SJSA1 (cell line): Measurements from ENCODE around the gene B3GAT1. TPM values are rescaled to one million over a fixed set of nuclear protein-coding genes. Genes with fewer than 3 reads are reported as not detected.

Experiments used
- DNase-seq, 2 experiments: peaks; one replicate each; pipeline ENCODE4 v3.0.0-alpha.2; 2015 to 2020; ENCODE audit warnings: low spot score in 2 of 2, low read depth in 1 of 2
- H3K27ac ChIP-seq: fragments of 250-450 bp; sonication (Bioruptor Pico); 2 replicates; pipeline ENCODE4 v1.5.1; 2020; ENCODE audit warnings: mild to moderate bottlenecking, moderate library complexity
- H3K27me3 ChIP-seq: fragments of 250-450 bp; sonication (Bioruptor Pico); replicated peaks from 2 replicates; pipeline ENCODE4 v1.5.1; 2020; ENCODE audit warnings: mild to moderate bottlenecking, moderate library complexity
- H3K36me3 ChIP-seq: fragments of 250-450 bp; sonication (Bioruptor Pico); 2 replicates; pipeline ENCODE4 v1.5.1; 2020; ENCODE audit warnings: mild to moderate bottlenecking
- H3K4me1 ChIP-seq: fragments of 250-450 bp; sonication (Bioruptor Pico); replicated peaks from 2 replicates; pipeline ENCODE4 v1.6.1; 2021; ENCODE audit warnings: mild to moderate bottlenecking
- H3K4me3 ChIP-seq: fragments of 250-450 bp; sonication (Bioruptor Pico); 2 replicates; pipeline ENCODE4 v1.5.1; 2020; ENCODE audit warnings: mild to moderate bottlenecking
- H3K9me3 ChIP-seq: fragments of 250-450 bp; sonication (Bioruptor Pico); replicated peaks from 2 replicates; pipeline ENCODE4 v1.5.1; 2020; ENCODE audit warnings: mild to moderate bottlenecking
- total RNA-seq: library from RNA; depleted of rRNA; stranded (reverse); fragments of >200 nt; shearing (Covaris generic); gene quantifications from 2 replicates; pipeline ENCODE4 v1.2.3, GENCODE V29; 2014

The B3GAT1 gene
- total RNA-seq, 1 experiment from 2014 or later = not detected

GRCh38 chr11:134398644-134399292, 13.3 kb downstream of the B3GAT1 start:
- Histone ChIP-seq H3K9me3 (no peaks in the 10 kb centered on the region), H3K36me3 (no peaks in the 10 kb centered on the region), H3K4me3 (no peak overlapping the region), H3K27ac (no peak overlapping the region), H3K4me1 (no peaks in the 10 kb centered on the region), H3K27me3 (no peaks in the 10 kb centered on the region)
- no peak for DNase-seq

- Histone ChIP-seq H3K9me3 (no peaks in the 10 kb centered on the region), H3K36me3 (no peaks in the 10 kb centered on the region), H3K4me1 (no peaks in the 10 kb centered on the region), H3K27me3 (no peaks in the 10 kb centered on the region), H3K4me3 (no peak overlapping the region), H3K27ac (no peak overlapping the region)
- DNase-seq = no peak
Observed at GRCh38 chr11:134398079-134398444, 14.0 kb downstream of the B3GAT1 start.

DNA sequence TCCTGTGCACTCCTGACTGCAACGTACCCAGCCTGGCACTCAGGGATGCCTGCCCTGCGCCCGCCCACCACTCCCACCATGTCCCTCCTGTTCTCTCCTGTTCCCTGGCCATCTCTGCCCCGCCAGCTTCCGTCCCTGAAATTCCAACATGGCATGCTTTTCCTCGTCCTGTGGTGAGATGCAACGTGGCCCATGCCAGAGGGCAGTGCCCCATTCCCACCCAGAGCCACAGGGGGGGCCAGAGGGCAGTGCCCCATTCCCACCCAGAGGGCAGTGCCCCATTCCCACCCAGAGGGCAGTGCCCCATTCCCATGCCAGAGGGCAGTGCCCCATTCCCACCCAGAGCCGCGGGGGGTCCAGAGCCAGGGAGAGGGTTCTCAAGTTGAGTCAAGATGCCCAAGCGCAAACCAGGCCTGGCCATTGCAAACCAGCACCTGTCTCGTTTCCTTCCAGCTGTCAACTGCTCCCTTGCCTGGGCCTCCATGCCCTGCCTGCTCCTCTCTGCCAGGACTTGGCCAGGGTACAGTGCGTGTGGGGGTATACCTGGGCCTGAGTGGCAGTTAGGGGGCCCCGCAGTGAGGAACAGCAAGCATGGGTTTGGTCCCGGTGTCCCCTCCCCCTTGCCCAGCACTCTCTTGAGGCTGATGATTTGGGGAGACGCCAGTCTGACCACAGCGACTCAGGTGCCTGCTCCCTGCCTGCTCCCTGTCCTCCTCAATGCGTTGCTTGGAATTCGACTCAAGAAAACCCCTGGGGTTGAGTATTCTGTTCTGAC, 14.6 kb downstream of the B3GAT1 start:
- Histone ChIP-seq H3K27ac (no peak overlapping the region), H3K27me3 (no peaks in the 10 kb centered on the region), H3K4me1 (no peaks in the 10 kb centered on the region), H3K4me3 (no peak overlapping the region), H3K36me3 (no peaks in the 10 kb centered on the region), H3K9me3 (no peaks in the 10 kb centered on the region)
- no peak for DNase-seq

DNA sequence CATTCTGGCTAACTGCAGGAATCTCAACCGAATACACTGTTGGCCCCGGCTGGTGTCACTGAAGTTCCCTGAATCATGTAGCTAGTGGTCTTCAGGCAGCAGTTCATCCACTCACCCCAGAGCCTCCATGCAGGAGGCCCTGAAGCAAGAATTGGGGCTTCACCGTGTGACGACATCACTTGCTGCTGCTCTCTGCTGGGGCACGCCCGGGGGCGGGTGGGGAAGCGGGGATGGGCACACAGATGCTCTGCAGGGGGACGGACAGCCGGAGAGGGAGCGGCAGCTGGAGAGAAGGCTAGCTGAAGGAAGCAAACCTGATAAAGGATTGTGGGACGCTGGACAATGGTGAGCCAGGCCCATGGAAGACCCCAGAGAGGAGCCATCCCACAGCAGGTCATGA, 17.0 kb downstream of the B3GAT1 start:
- no peaks in the 10 kb centered on the region for H3K4me1 ChIP-seq
- DNase-seq = no peak
- H3K27me3 ChIP-seq = no peaks in the 10 kb centered on the region
- H3K9me3 ChIP-seq = no peaks in the 10 kb centered on the region
- H3K4me3 ChIP-seq = no peak overlapping the region
- H3K27ac ChIP-seq = no peak overlapping the region
- no peaks in the 10 kb centered on the region for H3K36me3 ChIP-seq

- Histone ChIP-seq H3K9me3 (no peaks in the 10 kb centered on the region), H3K4me1 (no peaks in the 10 kb centered on the region), H3K27me3 (no peaks in the 10 kb centered on the region), H3K27ac (no peak overlapping the region), H3K4me3 (no peak overlapping the region), H3K36me3 (no peaks in the 10 kb centered on the region)
- no peak for DNase-seq
Observed at GRCh38 chr11:134394311-134394710, 17.7 kb downstream of the B3GAT1 start.

GRCh38 chr11:134393638-134394037, 18.4 kb downstream of the B3GAT1 start:
- DNase-seq = no peak
- Histone ChIP-seq H3K27ac (no peak overlapping the region), H3K4me1 (no peaks in the 10 kb centered on the region), H3K36me3 (no peaks in the 10 kb centered on the region), H3K4me3 (no peak overlapping the region), H3K9me3 (no peaks in the 10 kb centered on the region), H3K27me3 (no peaks in the 10 kb centered on the region)

- H3K4me1 ChIP-seq = no peaks in the 10 kb centered on the region
- DNase-seq = no peak
- no peaks in the 10 kb centered on the region for H3K9me3 ChIP-seq
Observed at GRCh38 chr11:134392953-134393615, 19.0 kb downstream of the B3GAT1 start.

DNA sequence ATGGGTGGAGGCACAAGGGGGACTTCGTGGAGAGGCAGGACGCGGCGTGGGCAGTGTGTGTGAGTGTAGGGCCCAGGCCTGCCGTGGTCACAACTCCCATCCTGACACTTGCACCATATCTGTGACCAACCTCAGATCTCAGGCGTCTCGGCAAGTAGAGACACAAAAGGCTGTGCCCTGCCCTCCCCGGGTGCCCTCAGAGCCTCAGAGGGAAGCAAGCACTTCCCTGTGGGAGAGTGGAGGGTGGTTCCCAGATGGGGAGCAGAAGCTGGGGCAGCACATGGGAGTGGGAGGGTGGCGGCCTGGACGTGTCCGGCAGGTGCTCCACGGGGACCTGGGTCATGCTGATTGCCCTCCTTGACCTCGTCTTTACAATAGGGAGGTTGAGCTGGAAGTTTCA, 20.4 kb downstream of the B3GAT1 start:
- H3K36me3 ChIP-seq = no peaks in the 10 kb centered on the region
- H3K27ac ChIP-seq = no peak overlapping the region
- H3K9me3 ChIP-seq = no peaks in the 10 kb centered on the region
- H3K27me3 ChIP-seq = no peaks in the 10 kb centered on the region
- no peaks in the 10 kb centered on the region for H3K4me1 ChIP-seq
- DNase-seq = no peak
- no peak overlapping the region for H3K4me3 ChIP-seq

More at GRCh38 chr11:134392953-134393615, 19.0 kb downstream of the B3GAT1 start:
- Histone ChIP-seq H3K4me3 (no peak overlapping the region), H3K27me3 (no peaks in the 10 kb centered on the region), H3K36me3 (no peaks in the 10 kb centered on the region), H3K27ac (no peak overlapping the region)

DNA sequence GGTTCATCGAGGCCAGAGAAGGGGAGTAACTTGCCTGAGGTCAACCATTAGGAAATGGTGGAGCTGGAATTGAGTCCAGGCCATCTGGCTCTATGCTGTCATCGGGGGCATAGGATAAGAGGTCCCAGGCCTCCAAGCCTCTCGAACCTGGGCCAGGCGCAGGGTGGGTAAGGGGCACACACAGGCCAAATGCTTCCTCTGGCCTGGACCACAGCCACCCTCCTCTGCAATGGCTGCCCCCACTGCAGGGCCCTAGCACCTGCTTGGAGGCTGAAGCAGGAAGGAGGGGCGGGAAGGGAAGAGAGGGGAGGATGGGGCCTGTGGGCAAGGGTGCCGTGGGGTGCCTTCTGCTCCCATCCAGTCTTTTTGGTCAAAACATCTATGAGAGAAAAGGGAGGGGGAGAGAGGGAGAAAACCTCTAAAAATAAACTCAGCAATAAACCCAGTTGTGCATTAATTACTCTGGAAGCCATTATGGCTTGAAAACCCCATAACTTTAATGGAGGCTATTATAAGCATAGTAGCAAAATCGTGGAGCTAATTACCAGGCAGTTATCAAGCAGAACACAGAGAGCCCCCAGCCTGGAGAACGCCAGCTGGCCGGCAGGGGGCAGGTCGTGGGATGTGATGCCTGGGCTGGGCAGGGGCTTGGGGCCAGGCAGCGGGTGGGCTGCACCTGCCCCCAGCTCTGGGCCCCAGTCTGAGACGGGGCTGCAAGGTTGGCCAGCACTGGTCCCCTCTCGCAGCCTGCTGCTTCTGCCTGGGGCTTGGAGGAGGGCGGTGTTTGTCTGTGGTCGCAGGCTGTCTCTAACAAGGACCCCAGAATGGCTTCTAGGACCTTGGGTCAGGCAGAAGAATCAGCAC, 21.1 kb downstream of the B3GAT1 start:
- H3K4me3 ChIP-seq = no peak overlapping the region
- no peaks in the 10 kb centered on the region for H3K27me3 ChIP-seq
- H3K27ac ChIP-seq = no peak overlapping the region
- H3K9me3 ChIP-seq = no peaks in the 10 kb centered on the region
- no peaks in the 10 kb centered on the region for H3K36me3 ChIP-seq
- no peaks in the 10 kb centered on the region for H3K4me1 ChIP-seq
- DNase-seq = no peak

DNA sequence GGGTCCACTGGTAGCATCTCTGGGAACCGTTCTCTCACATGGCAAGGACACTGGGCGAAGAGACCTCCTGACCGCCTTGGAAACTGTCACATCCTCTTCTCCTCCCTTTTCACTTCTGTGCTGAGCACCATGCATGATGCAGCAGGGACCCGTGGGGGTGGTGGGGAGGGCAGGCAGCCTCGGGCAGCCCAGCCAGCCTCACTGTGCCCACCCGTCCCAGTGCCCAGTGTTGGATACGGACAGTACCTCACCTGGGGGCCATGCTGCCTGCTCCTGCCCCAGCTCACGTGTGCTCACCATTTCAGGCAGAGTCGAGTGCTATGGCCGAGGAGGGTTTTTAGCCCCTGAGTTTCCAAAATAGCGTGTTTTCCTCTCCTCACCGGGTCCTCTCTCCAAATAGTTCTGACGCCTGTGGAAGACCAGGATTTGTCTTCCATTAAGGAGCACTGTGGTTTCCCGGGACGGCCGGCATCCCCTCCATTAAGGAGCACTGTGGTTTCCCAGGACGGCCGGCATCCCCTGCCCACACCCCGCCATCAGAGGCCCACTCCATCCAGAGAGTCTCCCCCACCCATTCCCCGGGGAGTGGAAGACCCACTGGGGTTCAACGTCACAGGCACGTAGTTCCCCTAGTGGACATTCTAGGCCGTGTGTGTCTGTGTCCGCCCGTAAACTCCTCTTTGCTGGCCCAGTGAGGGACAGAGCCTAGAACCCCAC, 22.4 kb downstream of the B3GAT1 start:
- H3K4me3 ChIP-seq = no peak overlapping the region
- H3K27me3 ChIP-seq = no peaks in the 10 kb centered on the region
- no peaks in the 10 kb centered on the region for H3K36me3 ChIP-seq
- no peaks in the 10 kb centered on the region for H3K4me1 ChIP-seq
- DNase-seq = no peak
- no peaks in the 10 kb centered on the region for H3K9me3 ChIP-seq
- H3K27ac ChIP-seq = no peak overlapping the region

- Histone ChIP-seq H3K27ac (no peak overlapping the region), H3K4me3 (no peak overlapping the region), H3K36me3 (no peaks in the 10 kb centered on the region), H3K9me3 (no peaks in the 10 kb centered on the region), H3K4me1 (no peaks in the 10 kb centered on the region), H3K27me3 (no peaks in the 10 kb centered on the region)
- no peak for DNase-seq
Observed at GRCh38 chr11:134388590-134388989, 23.5 kb downstream of the B3GAT1 start.

- Histone ChIP-seq H3K4me1 (no peaks in the 10 kb centered on the region), H3K27me3 (no peaks in the 10 kb centered on the region), H3K27ac (no peak overlapping the region), H3K36me3 (no peaks in the 10 kb centered on the region), H3K4me3 (no peak overlapping the region), H3K9me3 (no peaks in the 10 kb centered on the region)
- no peak for DNase-seq
Observed at GRCh38 chr11:134387501-134387900, 24.5 kb downstream of the B3GAT1 start.

GRCh38 chr11:134386945-134387344, 25.1 kb downstream of the B3GAT1 start:
- no peaks in the 10 kb centered on the region for H3K9me3 ChIP-seq
- no peak overlapping the region for H3K4me3 ChIP-seq
- DNase-seq = no peak
- no peaks in the 10 kb centered on the region for H3K27me3 ChIP-seq
- H3K36me3 ChIP-seq = no peaks in the 10 kb centered on the region
- no peaks in the 10 kb centered on the region for H3K4me1 ChIP-seq
- no peak overlapping the region for H3K27ac ChIP-seq
